HepG2 (cell line): ENCODE data around the gene KLHL12. TPM values are rescaled to one million over a fixed set of nuclear protein-coding genes. Genes with fewer than 3 reads are reported as not detected.

Source experiments
- ARID5B ChIP-seq: IDR thresholded peaks from 2 replicates; pipeline ENCODE4 v1.4.0; 2020; ENCODE audit warnings: mild to moderate bottlenecking, missing genetic modification reagents
- DR1 ChIP-seq: sonication (generic); formaldehyde crosslinking; IDR thresholded peaks from 2 replicates; pipeline ENCODE4 v1.8.0; 2021; ENCODE audit warnings: mild to moderate bottlenecking, missing genetic modification reagents, inconsistent platforms
- DZIP1 ChIP-seq: sonication (generic); formaldehyde crosslinking; IDR thresholded peaks from 2 replicates; pipeline ENCODE4 v1.5.0; 2020; ENCODE audit warnings: mild to moderate bottlenecking, missing genetic modification reagents
- FOXO1 ChIP-seq: sonication (generic); formaldehyde crosslinking; IDR thresholded peaks from 2 replicates; pipeline ENCODE4 v1.4.0; 2020; ENCODE audit warnings: missing genetic modification reagents
- JARID2 ChIP-seq: sonication (generic); formaldehyde crosslinking; IDR thresholded peaks from 2 replicates; pipeline ENCODE4 v1.8.1; 2023; ENCODE audit warnings: missing genetic modification reagents, inconsistent platforms; ENCODE audit not compliant: insufficient replicate concordance
- MTF1 ChIP-seq: sonication (generic); formaldehyde crosslinking; IDR thresholded peaks from 2 replicates; pipeline ENCODE4 v1.5.0; 2020; ENCODE audit warnings: missing genetic modification reagents
- NFKBIZ ChIP-seq: IDR thresholded peaks from 2 replicates; pipeline ENCODE4 v1.6.1; 2018; ENCODE audit warnings: missing genetic modification reagents, missing compliant biosample characterization
- NR2F6 ChIP-seq, 2 experiments: IDR thresholded peaks; 2 replicates each; pipeline ENCODE4 v1.6.1; 2016; ENCODE audit warnings: antibody characterized with exemption in 1 of 2, mild to moderate bottlenecking in 1 of 2
- RFX3 ChIP-seq: IDR thresholded peaks from 2 replicates; pipeline ENCODE4 v1.6.1; 2016; ENCODE audit warnings: missing biosample characterization, missing genetic modification reagents
- SALL1 ChIP-seq: sonication (generic); formaldehyde crosslinking; IDR thresholded peaks from 2 replicates; pipeline ENCODE4 v1.8.0; 2022; ENCODE audit warnings: mild to moderate bottlenecking, missing genetic modification reagents
- SIX1 ChIP-seq: sonication (generic); formaldehyde crosslinking; IDR thresholded peaks from 2 replicates; pipeline ENCODE4 v1.4.0; 2020; ENCODE audit warnings: missing genetic modification reagents, borderline replicate concordance
- SKI ChIP-seq: fragments of 450-650 bp; IDR thresholded peaks from one replicate; pipeline ENCODE4 v1.6.1; 2018; ENCODE audit warnings: mild to moderate bottlenecking; ENCODE audit not compliant: partially characterized antibody
- SRSF1 ChIP-seq: fragments of 200-400 bp; formaldehyde crosslinking; optimal IDR thresholded peaks from 2 replicates; pipeline ENCODE3; 2017; ENCODE audit warnings: mild to moderate bottlenecking, low read depth, low read length, moderate library complexity
- TEAD2 ChIP-seq: sonication (generic); formaldehyde crosslinking; IDR thresholded peaks from 2 replicates; pipeline ENCODE4 v1.9.0; 2021; ENCODE audit warnings: missing genetic modification reagents
- XBP1 ChIP-seq: sonication (generic); formaldehyde crosslinking; IDR thresholded peaks from 2 replicates; pipeline ENCODE4 v1.5.0; 2020; ENCODE audit warnings: missing genetic modification reagents
- ZBTB43 ChIP-seq: sonication (generic); formaldehyde crosslinking; conservative IDR thresholded peaks from 2 replicates; pipeline ENCODE4 v1.4.0; 2020; ENCODE audit warnings: missing genetic modification reagents
- ZBTB7B ChIP-seq: sonication (generic); formaldehyde crosslinking; IDR thresholded peaks from 2 replicates; pipeline ENCODE4 v1.4.0; 2020; ENCODE audit warnings: missing genetic modification reagents
- ZFP91 ChIP-seq: sonication (generic); formaldehyde crosslinking; IDR thresholded peaks from 2 replicates; pipeline ENCODE4 v1.9.0; 2022; ENCODE audit warnings: missing genetic modification reagents, mild to moderate bottlenecking, borderline replicate concordance
- ZNF101 ChIP-seq: sonication (generic); formaldehyde crosslinking; IDR thresholded peaks from 2 replicates; pipeline ENCODE4 v1.4.0; 2020; ENCODE audit warnings: mild to moderate bottlenecking, low read depth, missing genetic modification reagents, borderline replicate concordance
- ZNF644 ChIP-seq: IDR thresholded peaks from 2 replicates; pipeline ENCODE4 v1.6.1; 2016; ENCODE audit warnings: low read depth
- ZNF749 ChIP-seq: sonication (generic); formaldehyde crosslinking; IDR thresholded peaks from 2 replicates; pipeline ENCODE4 v1.8.0; 2022; ENCODE audit warnings: mild to moderate bottlenecking, missing genetic modification reagents, moderate library complexity, borderline replicate concordance
- polyA plus RNA-seq, 8 experiments: library from polyadenylated mRNA; depleted of rRNA in 3 of 8; stranded (reverse) in 7 of 8; unstranded in 1 of 8; fragments of >200 nt; fragmentation: Illumina TruSeq in 4 of 8; extraction: Trizol in 4 of 8; gene quantifications; 2 replicates each; pipeline versions ENCODE4 v1.2.1 to v1.2.3, GENCODE V29; 2011 to 2016; ENCODE audit warnings: low read depth in 4 of 8, missing spikeins in 1 of 8, mixed read lengths in 1 of 8; ENCODE audit not compliant: insufficient read depth in 1 of 8
- total RNA-seq, 5 experiments: library from RNA; depleted of rRNA; stranded (reverse); fragments of >200 nt; fragmentation: Illumina TruSeq; extraction: Trizol; gene quantifications; 2 replicates each; pipeline ENCODE4 v1.2.3, GENCODE V29; 2016; ENCODE audit warnings: low read depth in 1 of 5

The KLHL12 gene
- total and polyA plus RNA-seq, 2 of the 13 experiments (the other 11 are each of a cell fraction or from before 2014, with no cell fraction given), result 19.2 to 25.2 TPM

- TF ChIP-seq ZFP91 (CRISPR knock-in tag) (no peak; the same call in 1 of the 2 replicates), ZBTB43 (0 out of 2 replicates have a peak, but pooled peaks have one; percentile 35), XBP1 (CRISPR knock-in tag) (no peak), NR2F6 (IDR thresholded peaks at IDR 0.05) (peak; percentile 46; the same call in 1 of the 2 replicates), NR2F6 (CRISPR knock-in tag; IDR thresholded peaks at IDR 0.05) (peak; percentile 27; the same call in 1 of the 2 replicates), MTF1 (no peak), ZNF101 (CRISPR knock-in tag) (no peak), DZIP1 (no peak), TEAD2 (no peak), JARID2 (CRISPR knock-in tag) (no peak), ZNF644 (CRISPR knock-in tag) (no peak), DR1 (CRISPR knock-in tag) (no peak), SRSF1 (no peak), ZNF749 (CRISPR knock-in tag) (no peak), ZBTB7B (CRISPR knock-in tag) (peak; percentile 76), SKI (no peak), SIX1 (CRISPR knock-in tag) (peak; percentile 32; the same call in 1 of the 2 replicates), SALL1 (peak; percentile 48; the same call in 1 of the 2 replicates), RFX3 (no peak), NFKBIZ (CRISPR knock-in tag) (no peak), ARID5B (0 out of 2 replicates have a peak, but pooled peaks have one; percentile 20), FOXO1 (CRISPR knock-in tag) (no peak; the same call in 1 of the 2 replicates)
Measured at GRCh38 chr1:202860744-202861419, 66.2 kb downstream of the KLHL12 start (continued).
